Fibroblast of lung (primary cell): Measurements from ENCODE around the gene SMARCA2. TPM values are rescaled to one million over a fixed set of nuclear protein-coding genes. Genes with fewer than 3 reads are reported as not detected.

Experiments
- DNase-seq, 2 donors: peaks; one replicate each; pipeline versions ENCODE4 v3.0.0 to v3.0.0-alpha.2; 2010; ENCODE audit warnings: low read depth in 2 of 2
- H2AFZ ChIP-seq: 2 replicates; pipeline ENCODE4 v1.5.1; 2012; ENCODE audit warnings: low read length, control low read depth, inconsistent platforms
- H3K27ac ChIP-seq: 2 replicates; pipeline ENCODE4 v1.5.1; 2011; ENCODE audit warnings: low read length, control low read depth; ENCODE audit not compliant: insufficient read depth
- H3K27me3 ChIP-seq: 2 replicates; pipeline ENCODE4 v1.5.1; 2011; ENCODE audit warnings: mild to moderate bottlenecking, low read length; ENCODE audit not compliant: control insufficient read depth, insufficient read depth
- H3K36me3 ChIP-seq: 2 replicates; pipeline ENCODE4 v1.5.1; 2011; ENCODE audit warnings: low read length; ENCODE audit not compliant: control insufficient read depth, insufficient read depth
- H3K4me1 ChIP-seq: 2 replicates; pipeline ENCODE4 v1.5.1; 2011; ENCODE audit warnings: low read length; ENCODE audit not compliant: control insufficient read depth, insufficient read depth; ENCODE audit errors: extremely low read depth
- H3K4me2 ChIP-seq: 2 replicates; pipeline ENCODE4 v1.5.1; 2011; ENCODE audit warnings: low read length, control low read depth; ENCODE audit not compliant: insufficient read depth; ENCODE audit errors: extremely low read depth
- H3K4me3 ChIP-seq, 4 experiments: fragments of 200-600 bp in 1 of 4; sonication (generic) in 1 of 4; replicated peaks in 1 of 4; 2 replicates each; pipeline ENCODE4 v1.5.1; 2011 to 2016; ENCODE audit warnings: low read length in 4 of 4, low read depth in 3 of 4, mild to moderate bottlenecking in 3 of 4, control low read depth in 2 of 4, inconsistent platforms in 1 of 4, mixed read lengths in 1 of 4; ENCODE audit not compliant: insufficient read depth in 1 of 4; ENCODE audit errors: control extremely low read depth in 1 of 4
- H3K79me2 ChIP-seq: 2 replicates; pipeline ENCODE4 v1.5.1; 2012; ENCODE audit warnings: mild to moderate bottlenecking, low read length, inconsistent platforms; ENCODE audit not compliant: control insufficient read depth, insufficient read depth
- H3K9ac ChIP-seq: 2 replicates; pipeline ENCODE4 v1.5.1; 2011; ENCODE audit warnings: mild to moderate bottlenecking, low read length, control low read depth; ENCODE audit not compliant: insufficient read depth
- H3K9me3 ChIP-seq: 2 replicates; pipeline ENCODE4 v1.5.1; 2012; ENCODE audit warnings: low read depth, low read length; ENCODE audit not compliant: control insufficient read depth, insufficient read depth
- H4K20me1 ChIP-seq: 2 replicates; pipeline ENCODE4 v1.5.1; 2011; ENCODE audit warnings: low read length; ENCODE audit not compliant: control insufficient read depth, insufficient read depth; ENCODE audit errors: extremely low read depth
- CTCF ChIP-seq, 2 donors: IDR thresholded peaks in 1 of 2; conservative IDR thresholded peaks in 1 of 2; 1 replicate in 1 of 2; 2 replicates in 1 of 2; pipeline ENCODE4 v1.5.1; 2011 to 2012; ENCODE audit warnings: low read length in 2 of 2, control low read depth in 1 of 2, inconsistent platforms in 1 of 2, low read depth in 1 of 2, mild to moderate bottlenecking in 1 of 2
- EZH2 ChIP-seq: IDR thresholded peaks from 2 replicates; pipeline ENCODE4 v1.5.1; 2012; ENCODE audit warnings: low read length, control low read depth, mild to moderate bottlenecking; ENCODE audit errors: missing control alignments
- polyA minus RNA-seq: library from RNA; depleted of rRNA, polyadenylated mRNA; stranded (reverse); fragments of >200 nt; gene quantifications from 2 replicates; pipeline ENCODE4 v1.2.3, GENCODE V29; 2011; ENCODE audit warnings: low replicate concordance
- polyA plus RNA-seq, 2 donors: library from polyadenylated mRNA; depleted of rRNA in 1 of 2; stranded (reverse) in 1 of 2; unstranded in 1 of 2; fragments of >200 nt; gene quantifications; 2 replicates each; pipeline ENCODE4 v1.2.1, GENCODE V29; 2011 to 2012; ENCODE audit warnings: missing spikeins in 1 of 2
- total RNA-seq: library from RNA; depleted of rRNA; stranded (reverse); fragments of >200 nt; gene quantifications from 2 replicates; pipeline ENCODE4 v1.2.1, GENCODE V29; 2014

Gene SMARCA2
- 52.1 and 62.3 TPM in 2 replicates for total RNA-seq
- polyA plus RNA-seq: 36.8 and 46.7 TPM in 2 replicates
- 33.7 and 38.7 TPM in 2 replicates for polyA plus RNA-seq (2012)
- 112 and 151 TPM in 2 replicates for polyA minus RNA-seq

GRCh38 chr9:2014696-2015580 is at the start of gene SMARCA2:
SMARCA2 (plus strand) TSS chr9:2015347; CDS start chr9:2029023, 13,676 bp downstream.
- peak; percentile 95 to 98 for DNase-seq
- TF ChIP-seq EZH2 (no peak), CTCF (conservative IDR thresholded peaks at IDR 0.05 in 1 of 2, IDR thresholded peaks at IDR 0.05 in 1 of 2; ENCODE audit: low read depth in 1 of 2, low read length in 2 of 2) (no peak)
- Histone ChIP-seq H3K4me2 (peak within 1 kb of the TSS; percentile 77), H3K27me3 (no peaks in the 10 kb centered on the region), H3K36me3 (no peaks in the 10 kb centered on the region), H3K79me2 (peaks cover 21% of the 10 kb centered on the region), H3K9me3 (no peaks in the 10 kb centered on the region), H3K4me3 (peak within 1 kb of the TSS; percentile 84 to 94 (median 90)), H3K9ac (peak within 1 kb of the TSS; percentile 79), H3K27ac (peak within 1 kb of the TSS; percentile 89), H3K4me1 (peaks cover 11% of the 10 kb centered on the region), H4K20me1 (no peaks in the 10 kb centered on the region), H2AFZ (peak within 1 kb of the TSS; percentile 96)

- no peaks in the 10 kb centered on the region for H3K79me2 ChIP-seq
- H3K27ac ChIP-seq: no peak overlapping the region
- TF ChIP-seq EZH2: no peak
- TF ChIP-seq CTCF (conservative IDR thresholded peaks at IDR 0.05 in 1 of 2, IDR thresholded peaks at IDR 0.05 in 1 of 2; ENCODE audit: low read depth in 1 of 2, low read length in 2 of 2): no peak
- no peaks in the 10 kb centered on the region for H3K36me3 ChIP-seq
- no peaks in the 10 kb centered on the region for H3K27me3 ChIP-seq
- no peaks in the 10 kb centered on the region for H3K4me1 ChIP-seq
- no peak overlapping the region for H2AFZ ChIP-seq
- H3K9ac ChIP-seq: no peak overlapping the region
- no peaks in the 10 kb centered on the region for H4K20me1 ChIP-seq
- DNase-seq: no peak
- H3K4me3 ChIP-seq: no peak overlapping the region
- no peak overlapping the region for H3K4me2 ChIP-seq
- H3K9me3 ChIP-seq: no peaks in the 10 kb centered on the region
Measured at GRCh38 chr9:1966725-1967366, 48.3 kb upstream of the SMARCA2 start.

GRCh38 chr9:1969160-1969559 is 46.0 kb upstream of the SMARCA2 start:
- Histone ChIP-seq H2AFZ (no peak overlapping the region), H3K4me2 (no peak overlapping the region), H3K9ac (no peak overlapping the region), H3K27me3 (no peaks in the 10 kb centered on the region), H3K27ac (no peak overlapping the region), H3K4me3 (no peak overlapping the region), H3K4me1 (no peaks in the 10 kb centered on the region), H4K20me1 (no peaks in the 10 kb centered on the region), H3K79me2 (no peaks in the 10 kb centered on the region), H3K36me3 (no peaks in the 10 kb centered on the region), H3K9me3 (no peaks in the 10 kb centered on the region)
- DNase-seq: no peak
- no peak for TF ChIP-seq EZH2
- no peak for TF ChIP-seq CTCF (conservative IDR thresholded peaks at IDR 0.05 in 1 of 2, IDR thresholded peaks at IDR 0.05 in 1 of 2; ENCODE audit: low read depth in 1 of 2, low read length in 2 of 2)
